NCI-H2171 treated with DMSO at 0.1 percent for 48 hours (cell line): ENCODE measurements around the gene BRIX1.

Experiments used
- DNase-seq: peaks from one replicate; lab custom pipeline; 2025; lab: John Stamatoyannopoulos, UW

BRIX1 gene, protein sequence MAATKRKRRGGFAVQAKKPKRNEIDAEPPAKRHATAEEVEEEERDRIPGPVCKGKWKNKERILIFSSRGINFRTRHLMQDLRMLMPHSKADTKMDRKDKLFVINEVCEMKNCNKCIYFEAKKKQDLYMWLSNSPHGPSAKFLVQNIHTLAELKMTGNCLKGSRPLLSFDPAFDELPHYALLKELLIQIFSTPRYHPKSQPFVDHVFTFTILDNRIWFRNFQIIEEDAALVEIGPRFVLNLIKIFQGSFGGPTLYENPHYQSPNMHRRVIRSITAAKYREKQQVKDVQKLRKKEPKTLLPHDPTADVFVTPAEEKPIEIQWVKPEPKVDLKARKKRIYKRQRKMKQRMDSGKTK

DNA sequence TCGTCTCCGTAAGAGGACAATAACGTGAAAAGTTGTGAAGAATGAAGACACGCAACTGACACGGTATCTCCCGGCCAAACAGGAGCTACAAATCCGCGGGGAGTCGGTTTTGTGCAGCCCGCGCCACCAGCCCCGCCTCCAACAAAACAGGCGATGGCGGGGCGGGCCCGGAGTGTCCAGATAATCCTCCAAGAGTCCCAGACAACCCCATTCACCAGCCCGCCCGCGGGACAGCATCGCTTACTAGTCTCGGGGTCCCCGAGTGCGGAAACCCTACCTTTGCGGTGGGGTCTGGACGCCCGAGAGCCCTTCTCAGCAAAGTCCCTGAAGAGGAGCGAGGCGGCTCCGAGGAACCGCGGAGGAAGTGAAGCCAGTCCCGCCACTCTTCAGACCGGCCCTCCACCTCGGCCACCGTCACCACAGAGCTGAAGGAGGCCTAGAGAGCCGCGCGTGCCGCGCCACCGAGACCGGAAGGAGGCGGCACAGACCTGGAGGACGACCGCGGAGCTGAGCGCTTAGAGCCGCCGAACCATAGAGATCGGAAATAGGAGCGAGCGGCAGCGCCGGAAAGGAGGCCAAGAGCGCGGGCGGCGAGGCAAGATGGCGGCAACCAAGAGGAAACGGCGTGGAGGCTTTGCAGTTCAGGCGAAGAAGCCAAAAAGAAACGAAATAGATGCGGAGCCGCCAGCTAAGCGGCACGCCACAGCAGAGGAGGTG is at the start of gene BRIX1, which contains the start of gene RAD1:
TSS of gene BRIX1 (plus strand) at position 573 of the 717 bp plus-strand sequence. CDS start at position 601, 28 bp downstream.
TSS of gene RAD1 (minus strand) at position 366 of the 717 bp plus-strand sequence. CDS start 612 bp downstream, outside the sequence.
- DNase-seq, result peak; percentile 99

DNA sequence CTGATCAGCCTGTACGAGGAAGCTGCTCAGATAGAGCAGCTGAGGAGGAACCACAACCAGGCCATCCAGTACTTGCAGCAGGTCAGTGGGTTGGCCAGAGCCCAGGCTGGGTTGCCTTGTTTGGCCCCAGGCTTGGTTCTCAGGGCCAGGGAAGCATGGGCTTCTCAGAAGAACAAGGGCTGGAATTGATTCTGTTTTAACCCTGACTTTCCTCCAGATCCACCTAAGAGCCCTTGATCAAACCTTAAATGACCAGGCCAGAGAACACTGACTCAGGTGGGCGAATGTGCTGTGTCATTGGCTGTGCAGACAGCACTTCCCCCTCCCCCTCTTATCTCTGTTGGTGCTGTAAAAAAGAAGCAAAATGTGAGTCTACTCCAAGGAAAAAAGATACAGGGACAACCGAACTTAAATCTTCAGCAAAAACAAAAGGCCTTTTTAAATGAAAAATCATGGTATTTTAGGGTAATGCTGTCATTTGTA is 48.5 kb upstream of the BRIX1 start:
- no peak for DNase-seq

DNA sequence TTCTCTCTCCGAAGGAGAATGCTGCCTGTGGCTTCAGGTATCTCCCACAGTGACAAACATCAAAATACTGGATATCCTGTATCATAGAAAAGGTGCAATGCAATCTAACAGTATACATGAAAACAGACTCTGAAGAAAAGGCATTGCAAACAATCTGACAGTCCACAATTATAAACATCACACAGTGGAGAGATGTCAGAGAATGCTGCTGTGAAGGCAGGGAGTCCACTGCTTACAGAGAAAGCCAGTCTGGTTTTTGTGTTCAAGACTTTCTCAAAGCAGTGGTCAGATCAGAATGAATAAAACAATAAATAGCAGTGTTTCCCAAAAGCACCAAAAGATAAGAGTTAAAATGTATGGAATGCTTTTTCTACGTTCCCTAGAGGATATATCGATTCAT is 47.9 kb upstream of the BRIX1 start:
- DNase-seq, result no peak

DNA sequence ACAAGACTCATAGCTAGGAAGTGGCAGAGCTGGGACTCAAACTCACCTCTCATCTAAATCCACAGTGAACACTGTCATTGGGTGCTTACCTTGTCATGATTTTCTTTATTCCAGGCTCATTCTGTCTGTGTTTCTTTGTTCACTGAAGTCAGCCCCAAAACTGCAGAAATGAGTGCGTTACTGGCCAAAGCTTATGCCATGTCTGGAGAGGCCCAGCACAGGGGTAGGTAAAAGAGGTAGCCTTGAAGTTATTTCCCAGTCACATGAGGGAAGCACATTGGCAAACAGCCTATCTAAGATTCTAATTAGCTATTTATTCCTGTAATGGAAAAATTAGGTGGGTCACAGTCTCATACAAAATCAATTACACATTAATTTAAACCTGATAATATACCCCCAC is 46.7 kb upstream of the BRIX1 start:
- no peak for DNase-seq

DNA sequence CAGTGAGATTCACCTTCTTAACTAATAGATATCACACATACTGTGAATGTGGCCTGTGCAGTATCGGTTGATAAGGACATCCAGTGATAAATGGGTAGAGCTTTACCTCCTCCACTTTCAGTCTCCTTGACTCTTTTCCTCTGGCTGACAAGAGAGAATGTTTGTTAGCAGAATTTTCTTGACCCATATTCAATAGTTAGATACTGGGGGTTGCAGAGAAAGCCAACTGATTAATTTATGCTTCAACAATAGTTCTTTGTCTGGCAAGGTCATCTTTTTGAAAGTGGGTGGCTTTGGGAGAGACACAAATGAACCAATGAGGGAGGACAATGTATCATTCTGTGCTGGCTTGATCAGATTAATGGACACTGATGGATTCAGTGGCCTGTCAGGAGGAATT is 46.3 kb upstream of the BRIX1 start:
- DNase-seq, result no peak

DNA sequence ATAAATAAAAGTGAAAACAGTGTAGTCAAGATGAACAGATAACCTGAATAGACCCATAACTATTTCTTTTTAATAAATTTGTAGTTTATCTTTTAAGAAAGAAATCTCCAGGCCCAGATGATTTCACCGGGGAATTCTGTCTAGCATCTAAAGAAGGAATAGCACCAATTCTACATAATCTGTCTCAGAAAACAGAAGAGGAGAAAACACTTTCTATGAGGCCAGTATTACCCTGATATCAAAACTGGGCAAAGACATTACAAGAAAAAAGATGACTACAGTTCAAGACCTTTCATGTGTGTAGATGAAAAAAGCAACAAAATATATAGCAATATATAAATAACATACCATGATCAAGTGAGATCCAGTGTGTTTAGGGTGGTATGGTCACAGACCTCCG is 45.1 kb upstream of the BRIX1 start:
- DNase-seq, result no peak

DNA sequence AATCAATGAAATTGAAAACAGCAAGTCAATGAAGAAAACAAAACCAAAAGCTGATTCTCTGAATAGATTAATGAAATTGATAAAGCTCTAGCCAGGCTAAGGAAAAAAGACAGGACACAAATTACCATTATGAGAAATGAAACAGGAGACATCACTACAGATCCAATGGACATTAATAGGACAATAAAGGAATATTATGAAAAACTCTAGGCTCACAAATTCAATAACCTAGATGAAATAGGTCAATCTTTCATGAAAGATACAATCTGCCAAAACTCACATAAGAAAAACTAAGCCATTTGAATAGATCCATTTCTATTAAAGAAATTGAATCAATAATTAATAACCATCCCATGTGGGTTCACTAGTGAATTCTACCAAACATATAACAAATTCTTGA is 39.2 kb upstream of the BRIX1 start:
- no peak for DNase-seq

DNA sequence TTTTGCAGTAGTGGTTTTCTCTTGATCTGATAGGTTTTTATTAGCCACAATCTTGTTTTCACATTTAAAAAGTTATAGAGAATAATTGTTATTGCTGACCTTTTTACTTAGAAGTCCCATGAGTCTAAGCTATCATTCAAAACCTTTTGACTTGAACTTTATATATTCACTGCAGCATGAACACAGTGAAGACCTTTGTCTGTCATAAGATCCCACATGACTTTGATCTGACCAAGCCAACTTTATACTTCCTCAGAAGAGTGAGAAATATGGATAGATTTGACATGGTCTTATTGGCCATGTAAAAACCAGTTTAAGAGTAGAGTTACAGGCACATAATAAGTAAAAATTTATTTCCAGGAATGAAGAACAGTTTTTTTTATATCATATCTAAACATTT is 34.3 kb upstream of the BRIX1 start:
- DNase-seq, result no peak

DNA sequence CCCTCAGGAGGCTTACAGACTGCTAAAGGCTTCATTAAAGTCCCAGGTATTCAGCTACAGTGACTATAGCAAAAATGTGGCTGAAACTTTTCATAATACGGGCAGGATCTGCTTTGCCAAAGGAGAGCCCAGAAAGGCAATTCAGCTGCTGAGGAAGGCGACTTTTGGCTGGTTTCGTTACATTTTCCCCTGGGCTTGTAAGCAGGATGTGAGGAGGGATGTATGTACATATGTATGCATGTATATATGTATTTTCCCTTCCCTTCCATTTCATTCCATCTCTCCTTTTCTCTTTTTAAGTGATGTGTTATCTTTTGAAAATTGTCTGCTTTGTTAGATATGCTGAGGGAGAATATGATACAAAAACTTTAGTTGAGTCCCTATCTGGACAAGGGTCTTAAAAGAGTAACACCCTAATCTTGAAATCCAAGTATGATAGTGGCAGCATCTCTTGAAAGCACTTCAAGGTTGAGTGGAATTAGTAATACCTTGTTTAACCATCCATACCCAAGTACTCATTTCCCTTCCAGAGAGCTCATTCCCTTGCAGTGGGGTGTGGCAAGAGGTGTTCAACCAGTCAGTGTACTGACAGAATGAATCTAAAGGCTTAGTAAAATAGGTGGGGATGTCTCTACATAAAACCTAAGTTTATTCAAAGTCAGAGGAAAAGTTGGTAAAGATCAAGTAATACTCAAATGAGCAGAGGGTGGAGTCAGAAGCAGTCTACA is 29.0 kb upstream of the BRIX1 start:
- no peak for DNase-seq

DNA sequence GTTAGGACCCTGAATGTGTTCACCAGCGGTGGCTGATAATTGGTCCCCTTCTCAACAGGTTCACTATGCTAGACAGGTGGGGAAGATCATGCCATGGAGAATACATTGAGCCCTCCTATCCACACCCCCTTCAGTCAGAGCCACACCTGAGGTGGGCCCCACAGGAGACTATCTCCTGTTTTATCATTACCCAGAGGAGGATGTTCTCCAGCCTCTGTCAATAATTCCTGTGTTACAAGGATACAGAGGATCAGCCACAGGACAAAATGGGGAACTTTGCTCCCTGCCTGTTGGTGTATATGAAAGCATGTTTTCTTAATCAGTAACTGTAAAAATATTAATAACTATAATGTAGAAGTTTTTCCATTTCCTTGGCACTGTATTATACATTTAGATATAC is 26.1 kb upstream of the BRIX1 start:
- DNase-seq, result no peak

DNA sequence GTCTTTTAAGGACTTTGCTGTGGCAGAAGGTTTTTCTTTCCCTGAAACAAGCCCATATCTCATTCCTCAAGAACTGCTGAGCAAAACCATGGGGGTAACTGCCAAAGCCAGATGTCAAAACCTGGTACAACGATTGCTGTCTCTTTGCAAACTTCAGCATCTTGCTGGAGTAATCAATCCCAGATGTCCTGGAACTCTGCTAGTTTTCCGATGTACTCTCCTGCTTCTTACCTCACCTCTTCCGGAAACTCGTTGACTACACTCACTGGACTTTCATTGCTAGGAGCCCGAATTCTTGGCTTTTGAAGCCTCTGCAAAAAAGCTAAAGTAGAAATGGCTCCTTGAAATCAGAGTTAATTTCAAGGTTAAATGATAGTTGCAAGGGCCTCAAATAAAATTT is 23.5 kb upstream of the BRIX1 start:
- no peak for DNase-seq

DNA sequence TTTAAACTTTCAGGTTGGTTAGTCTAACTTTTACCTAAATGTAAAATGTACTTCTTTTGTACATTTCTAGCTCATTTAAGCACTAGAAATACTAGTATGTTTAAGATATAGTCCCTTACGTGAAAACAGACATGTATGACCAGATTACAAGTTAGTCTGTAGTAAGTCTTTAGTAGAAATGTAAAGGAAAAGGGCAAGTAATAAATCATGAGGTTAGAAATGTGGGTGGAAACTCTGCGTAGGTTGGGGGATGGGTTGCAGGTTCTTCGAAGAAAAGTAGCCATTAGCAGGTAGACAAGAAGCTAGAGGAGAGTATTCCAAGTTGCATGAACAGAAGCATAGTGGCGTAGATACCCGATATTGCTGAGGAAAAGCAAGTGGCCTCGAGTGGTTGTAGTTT is 23.1 kb upstream of the BRIX1 start:
- DNase-seq, result no peak

DNA sequence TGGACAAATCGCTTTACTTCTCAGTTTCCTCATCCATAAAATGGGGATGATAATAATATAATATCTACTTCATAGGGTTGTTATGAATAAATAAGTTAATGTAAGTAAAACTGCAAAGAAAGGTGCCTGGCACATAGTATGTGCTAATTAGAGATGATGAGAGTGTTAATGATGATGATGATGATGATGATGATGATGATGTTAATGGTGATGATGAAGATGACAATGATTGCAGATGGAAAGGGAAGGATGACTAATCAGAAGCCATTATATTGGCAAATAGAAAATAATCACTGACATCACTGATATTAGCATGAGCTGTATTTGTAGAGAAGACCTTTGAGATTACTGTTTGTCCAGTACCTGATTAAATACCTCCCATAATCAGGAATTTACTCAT is 20.8 kb upstream of the BRIX1 start:
- no peak for DNase-seq

DNA sequence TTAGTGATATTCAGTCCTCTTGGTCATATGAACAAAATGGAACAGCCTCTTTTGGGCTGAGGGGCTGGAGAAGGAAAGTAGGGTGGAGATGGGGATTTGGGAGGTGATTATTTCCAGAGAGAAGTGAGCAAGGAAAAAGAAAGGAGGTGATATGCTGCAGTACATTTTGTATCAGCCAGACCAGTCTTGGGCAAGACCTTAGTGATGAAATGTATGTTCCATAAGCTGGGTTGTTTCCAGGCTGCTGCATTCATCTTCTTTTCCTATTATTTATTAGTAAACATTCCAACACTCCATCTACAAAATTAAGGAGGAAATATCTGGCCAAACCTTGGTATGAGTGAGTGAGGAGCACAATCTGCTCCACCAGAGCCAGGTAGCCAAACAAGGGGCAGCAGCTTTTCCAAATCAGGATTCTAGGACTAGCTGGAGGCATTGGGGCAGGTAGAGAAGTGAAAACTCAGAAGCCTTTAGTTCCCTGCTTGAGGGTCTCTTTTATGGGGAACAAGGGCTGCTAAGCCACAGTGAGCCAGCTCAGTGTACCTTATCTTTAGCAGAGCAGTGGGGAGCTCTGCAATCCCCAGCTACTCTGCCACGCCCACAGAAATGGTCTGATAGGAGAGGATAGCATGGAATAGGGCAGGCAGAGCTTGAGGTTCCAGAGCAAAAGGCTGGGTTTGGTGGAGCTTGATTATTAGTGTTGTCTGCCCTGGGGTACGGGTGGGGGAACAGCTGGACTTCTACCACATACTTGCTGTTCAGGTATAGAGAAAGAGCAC is 19.7 kb upstream of the BRIX1 start:
- DNase-seq, result no peak

DNA sequence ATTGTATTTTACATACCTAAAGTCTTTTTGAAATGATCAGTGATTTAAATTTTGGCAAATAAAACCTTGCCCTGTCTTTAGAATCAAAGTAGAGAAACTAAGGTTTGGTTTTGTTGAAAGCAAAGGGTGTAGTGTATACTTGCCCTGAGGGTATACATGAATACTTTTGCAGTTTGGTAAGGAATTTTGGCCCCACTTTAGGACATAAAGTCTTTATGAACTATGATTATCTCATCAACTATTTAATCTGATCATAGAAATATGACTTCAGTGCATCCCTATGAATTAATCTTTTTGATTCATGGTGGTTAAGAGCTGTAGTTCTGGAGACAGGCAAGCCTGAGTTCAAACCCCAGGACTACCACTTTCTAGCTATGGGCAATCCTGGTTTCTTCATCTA is 17.9 kb upstream of the BRIX1 start:
- no peak for DNase-seq

DNA sequence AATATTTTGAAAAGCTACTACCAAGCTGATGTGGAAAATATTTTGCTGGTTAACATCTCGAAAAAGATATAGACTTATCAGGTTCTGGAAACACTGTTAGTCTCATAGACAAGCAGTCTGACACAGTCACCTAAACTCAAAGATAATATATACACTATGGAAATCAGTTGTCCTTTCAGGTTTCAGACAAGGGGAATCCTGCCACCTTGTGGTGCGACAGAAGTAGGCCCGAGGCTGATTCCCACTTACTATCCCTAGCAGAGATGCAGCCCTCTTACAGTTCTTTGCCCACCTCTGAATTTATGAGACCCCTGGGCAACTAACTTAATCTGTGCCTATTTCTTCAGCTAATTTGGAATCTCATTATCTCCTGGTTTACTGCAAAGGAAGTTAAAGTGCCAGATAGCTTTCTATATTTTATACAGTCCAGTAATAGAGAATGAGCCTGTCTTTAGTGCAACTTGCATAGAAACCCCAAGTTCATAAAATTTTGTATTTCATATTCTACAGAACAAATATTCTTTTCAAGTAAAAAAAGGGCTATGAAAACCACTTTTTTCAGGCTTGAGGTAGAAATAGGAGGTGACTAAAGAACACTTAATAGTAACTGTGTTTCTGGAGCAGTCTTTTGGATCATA is 17.1 kb upstream of the BRIX1 start:
- peak; percentile 75 for DNase-seq

DNA sequence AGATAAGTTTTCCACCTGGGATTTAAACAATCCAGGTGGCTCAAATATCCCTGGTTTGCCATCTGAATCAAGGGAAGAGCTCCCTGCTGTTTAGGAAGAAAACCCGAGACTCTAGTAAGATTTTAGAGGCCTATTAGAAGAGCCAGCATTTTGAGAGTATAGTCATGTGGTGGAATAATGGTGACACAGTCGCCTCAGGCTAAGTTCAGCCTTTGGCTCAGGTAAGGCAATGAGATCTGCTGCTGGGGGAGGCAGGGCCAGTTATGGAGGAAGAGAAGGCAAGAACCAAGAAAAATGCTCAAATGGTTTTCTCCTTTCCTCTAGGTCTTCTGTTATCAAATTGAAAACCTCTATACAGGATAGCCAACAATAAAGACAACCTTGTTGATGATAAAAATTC is 16.4 kb upstream of the BRIX1 start:
- no peak for DNase-seq

DNA sequence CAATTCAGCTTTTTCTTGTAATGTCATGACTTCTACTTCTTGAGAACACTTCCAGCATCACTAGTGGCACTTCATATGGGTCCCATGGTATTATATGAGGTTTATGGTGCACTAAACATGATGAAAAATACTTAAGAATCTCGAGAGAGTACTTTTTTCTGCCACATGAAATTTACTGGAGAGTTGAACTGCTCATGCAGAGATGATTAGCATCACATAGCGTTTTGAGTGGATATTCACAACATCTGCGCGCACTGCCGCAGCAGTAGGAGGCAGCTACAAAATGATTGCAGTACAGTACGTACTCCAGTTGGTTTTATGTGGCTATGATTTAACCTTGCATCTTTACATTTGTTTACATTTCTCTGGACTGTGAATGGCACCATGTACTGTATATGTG is 14.9 kb upstream of the BRIX1 start:
- DNase-seq, result no peak

DNA sequence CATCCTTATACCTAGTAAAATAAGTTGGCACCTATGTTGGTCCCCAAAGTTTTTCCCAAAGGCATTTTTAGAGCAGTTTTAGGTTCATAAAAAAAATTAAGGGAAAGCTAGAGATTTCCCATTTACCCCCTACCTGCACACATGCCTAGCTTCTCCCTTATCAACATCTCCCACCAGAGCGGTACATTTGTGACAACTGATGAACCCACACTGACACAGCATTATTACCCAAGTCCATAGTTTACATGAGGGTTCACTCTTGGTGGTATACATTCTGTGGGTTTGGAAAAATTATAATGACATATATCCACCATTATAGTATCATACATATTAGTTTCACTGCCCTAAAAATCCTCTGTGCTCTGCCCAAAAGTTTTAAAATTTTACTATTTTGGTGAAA is 12.3 kb upstream of the BRIX1 start:
- DNase-seq, result no peak

DNA sequence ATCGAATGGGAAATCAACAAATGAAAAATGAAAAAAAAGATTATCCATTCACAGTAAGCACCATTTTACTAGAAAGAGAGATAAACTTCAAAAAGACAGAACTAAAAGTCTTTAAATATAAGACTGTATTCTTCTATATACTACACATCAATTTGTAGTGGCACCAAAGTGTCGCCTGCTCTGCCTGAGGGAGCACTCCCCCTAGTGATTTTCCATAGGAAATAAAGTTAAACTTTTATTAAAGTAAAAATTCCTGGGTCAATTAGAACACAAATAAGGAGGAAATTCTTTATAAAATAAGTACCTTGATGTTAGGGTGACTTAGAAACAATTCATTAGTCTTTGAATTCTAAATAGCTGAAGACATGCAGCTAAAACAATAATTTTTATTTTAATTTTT is 9.9 kb upstream of the BRIX1 start:
- peak; percentile 15 for DNase-seq

DNA sequence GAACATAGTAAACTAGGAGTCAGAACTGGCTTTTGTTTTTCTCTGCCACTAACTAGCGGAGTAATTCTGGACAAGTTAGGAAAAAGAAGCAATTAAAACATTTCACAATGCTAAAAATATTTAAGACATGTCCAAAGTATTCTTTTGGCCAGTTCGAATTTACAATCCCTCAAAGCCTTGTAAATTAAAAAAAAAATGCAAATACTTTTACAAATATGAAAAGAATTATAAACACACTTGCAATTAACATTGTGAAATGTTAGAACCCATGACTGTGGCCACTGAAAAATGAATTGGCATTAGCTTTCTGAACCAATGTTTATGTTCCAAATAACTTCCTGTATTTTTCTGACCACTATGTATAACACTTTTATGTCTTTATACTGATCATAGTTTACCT is 2.4 kb upstream of the BRIX1 start:
- DNase-seq, result no peak
